ENCODE data around the gene ASIC1.

The ASIC1 gene

DNA sequence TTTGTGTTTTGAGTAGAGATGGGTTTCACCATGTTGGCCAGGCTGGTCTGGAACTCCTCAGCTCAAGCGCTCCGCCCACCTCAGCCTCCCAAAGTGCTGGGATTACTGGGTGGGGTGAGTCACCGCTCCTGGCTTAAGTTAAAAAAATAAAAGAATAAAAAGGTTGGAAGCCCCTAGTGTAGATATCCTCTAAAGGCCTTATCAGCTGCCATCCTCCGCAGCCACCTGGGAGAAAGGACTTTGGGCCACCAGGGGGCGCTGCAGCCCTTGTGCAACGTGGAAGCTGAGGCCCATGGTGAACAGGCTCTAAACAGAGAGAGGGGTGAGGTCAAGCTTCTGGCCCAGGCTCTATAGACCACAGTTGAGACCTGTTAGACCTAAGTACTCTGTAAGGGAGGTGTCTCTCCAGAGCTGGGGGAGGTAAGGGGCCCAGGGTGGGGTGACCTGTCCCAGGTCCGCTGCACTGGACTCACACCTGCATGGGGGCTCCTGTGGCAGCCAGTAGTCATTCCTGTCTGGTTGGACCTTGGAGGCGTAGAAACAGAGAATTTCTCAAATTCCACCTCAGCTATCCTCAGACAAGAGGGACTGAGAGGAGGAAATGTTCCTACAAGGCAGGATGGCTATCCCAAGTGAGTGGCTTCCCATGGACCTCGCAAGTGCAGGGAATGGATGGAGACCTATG is 18.1 kb upstream of the ASIC1 start:
- peak; percentile 89 for DNase-seq
- in situ Hi-C loops (cut with MboI; ENCODE audit: low pct_unique_long_range_greater_than_20kb, low sequenced_read_pairs), result no loop called here

DNA sequence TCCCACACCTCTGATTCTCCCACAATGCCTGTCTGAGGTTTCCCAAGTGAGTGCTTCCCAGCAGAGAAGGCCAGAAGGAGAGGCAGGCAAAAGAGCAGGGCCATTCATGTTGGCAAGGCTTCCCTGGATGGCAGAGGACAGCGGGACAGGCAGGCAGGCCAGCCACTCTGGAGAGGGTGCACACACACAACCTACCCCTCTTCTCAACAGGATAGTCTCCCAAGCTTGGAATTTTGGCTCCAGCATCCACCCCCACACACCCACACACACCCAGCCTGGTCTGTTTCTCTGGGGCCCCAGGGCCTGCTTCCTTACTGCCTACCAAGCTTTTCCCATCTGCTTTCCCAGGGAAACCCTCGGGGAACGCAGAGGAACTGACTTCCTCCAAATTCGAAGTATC is 16.7 kb upstream of the ASIC1 start:
- no peak for DNase-seq
- in situ Hi-C loops (cut with MboI; ENCODE audit: low pct_unique_long_range_greater_than_20kb, low sequenced_read_pairs), result no loop called here

DNA sequence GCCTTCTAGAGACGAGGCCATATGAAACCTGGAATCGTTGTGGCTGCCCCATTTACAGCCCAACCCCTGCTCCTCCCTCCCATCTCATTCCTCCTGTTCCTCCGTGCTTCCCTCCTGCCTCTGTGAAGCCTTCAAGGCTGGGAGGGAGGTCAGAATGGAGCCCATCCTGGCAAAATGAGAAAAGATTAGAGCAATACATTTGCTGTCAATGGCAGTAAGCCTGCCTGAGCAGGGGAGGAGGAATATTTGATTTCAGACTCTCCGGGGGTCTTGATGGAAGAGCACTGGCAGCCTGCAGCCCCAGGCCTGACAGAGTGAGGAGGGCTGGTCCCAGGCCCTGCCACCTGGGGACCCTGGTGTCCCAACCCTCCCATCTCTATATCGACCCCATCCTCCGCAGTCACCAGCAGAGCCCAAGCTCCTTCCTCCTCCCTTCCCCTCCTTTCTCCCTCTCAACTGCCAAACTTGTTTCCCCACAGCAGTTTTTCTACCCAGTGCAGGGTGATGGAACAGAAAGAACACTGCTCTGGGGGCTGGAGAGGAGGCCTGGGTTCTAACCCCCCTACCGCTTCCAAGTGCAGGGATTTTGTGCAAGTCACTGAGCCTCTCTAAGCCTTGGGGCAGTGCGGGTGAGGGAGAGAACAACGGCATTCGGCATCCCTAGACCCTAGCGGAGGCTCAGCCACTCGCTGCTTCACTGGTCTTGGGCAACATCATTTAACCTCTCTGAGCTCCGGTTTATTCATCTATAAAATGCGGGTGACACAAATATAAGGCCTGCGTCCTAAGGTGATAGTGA is 16.1 kb upstream of the ASIC1 start:
- DNase-seq, result no peak
- in situ Hi-C loops (cut with MboI; ENCODE audit: low pct_unique_long_range_greater_than_20kb, low sequenced_read_pairs), result no loop called here

DNA sequence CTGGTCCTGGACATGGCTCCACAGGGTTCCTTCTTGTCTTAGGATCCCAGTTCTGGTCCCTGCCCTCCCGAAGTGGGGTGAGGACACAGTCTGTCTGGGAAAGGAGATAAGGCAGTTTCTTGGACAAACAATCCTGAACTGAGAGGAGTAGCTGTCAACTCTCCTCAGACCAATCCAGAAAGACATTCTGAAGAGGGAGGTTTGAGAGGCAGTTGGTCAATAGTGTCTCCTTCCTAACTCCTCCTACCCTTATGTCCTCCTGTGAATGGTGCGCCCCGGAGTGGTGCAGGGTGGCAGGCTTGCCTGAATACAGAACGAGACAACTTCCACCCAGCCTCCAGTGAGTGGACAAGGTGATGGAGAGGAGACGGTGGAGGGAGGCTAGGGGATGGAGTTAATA is 15.4 kb upstream of the ASIC1 start:
- DNase-seq, result no peak
- in situ Hi-C loops (cut with MboI; ENCODE audit: low pct_unique_long_range_greater_than_20kb, low sequenced_read_pairs), result no loop called here

DNA sequence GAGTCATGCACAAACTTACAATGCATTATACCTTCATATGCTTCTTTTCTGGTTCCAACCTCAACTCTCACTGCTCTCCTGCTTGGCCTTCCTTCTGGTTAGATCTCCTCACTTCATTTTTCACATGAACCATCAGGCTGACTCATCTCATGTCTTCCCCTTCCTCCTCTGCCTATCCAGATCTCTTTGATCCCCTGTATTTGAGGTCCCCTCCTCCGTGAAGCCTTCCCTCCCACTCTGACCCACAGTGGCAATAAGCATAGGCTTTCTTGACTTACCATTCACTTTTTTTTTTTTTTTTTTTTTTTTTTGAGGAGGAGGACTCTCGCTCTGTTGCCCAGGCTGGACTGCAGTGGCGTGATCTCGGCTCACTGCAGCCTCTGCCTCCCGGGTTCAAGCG is 14.7 kb upstream of the ASIC1 start:
- no peak for DNase-seq
- in situ Hi-C loops (cut with MboI; ENCODE audit: low pct_unique_long_range_greater_than_20kb, low sequenced_read_pairs), result no loop called here

DNA sequence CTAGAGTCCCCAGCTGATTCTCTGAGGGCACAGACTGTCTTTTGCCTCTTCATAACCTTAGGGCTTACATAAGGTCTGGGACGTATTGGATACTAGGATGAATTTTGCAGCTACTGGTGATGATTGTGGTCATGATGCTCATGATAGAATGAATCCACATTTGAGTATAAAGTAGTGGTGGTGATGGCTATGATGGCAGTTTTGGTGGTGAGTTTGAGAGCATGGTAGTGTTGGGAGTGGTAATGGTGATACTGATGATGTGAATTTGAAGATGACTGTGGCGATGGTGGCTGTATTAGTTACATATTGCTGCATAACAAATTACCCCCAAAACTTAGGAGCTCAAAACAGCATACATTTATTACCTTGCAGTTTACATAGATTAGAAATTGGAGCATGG is 14.1 kb upstream of the ASIC1 start:
- in situ Hi-C loops (cut with MboI; ENCODE audit: low pct_unique_long_range_greater_than_20kb, low sequenced_read_pairs), result no loop called here
- DNase-seq, result no peak

DNA sequence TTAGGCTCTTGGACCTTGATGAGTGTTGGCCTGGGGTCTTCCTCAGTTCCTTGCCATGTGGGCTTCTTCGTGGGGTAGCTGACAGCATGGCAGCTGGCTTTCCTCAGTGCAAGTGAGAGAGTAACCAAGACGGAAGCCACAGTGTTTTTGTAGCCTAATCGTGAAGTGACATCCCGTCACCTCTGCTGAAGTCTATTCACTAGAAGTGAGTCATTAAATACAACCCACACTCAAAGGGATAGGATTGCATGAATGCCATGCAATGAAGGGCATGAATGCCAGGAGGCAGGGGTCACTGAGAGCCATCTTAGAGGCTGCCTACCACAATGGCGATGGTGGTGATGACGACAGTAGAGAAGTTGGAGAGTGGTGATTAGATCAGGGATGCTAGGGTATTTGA is 13.5 kb upstream of the ASIC1 start:
- no peak for DNase-seq
- in situ Hi-C loops (cut with MboI; ENCODE audit: low pct_unique_long_range_greater_than_20kb, low sequenced_read_pairs), result no loop called here

DNA sequence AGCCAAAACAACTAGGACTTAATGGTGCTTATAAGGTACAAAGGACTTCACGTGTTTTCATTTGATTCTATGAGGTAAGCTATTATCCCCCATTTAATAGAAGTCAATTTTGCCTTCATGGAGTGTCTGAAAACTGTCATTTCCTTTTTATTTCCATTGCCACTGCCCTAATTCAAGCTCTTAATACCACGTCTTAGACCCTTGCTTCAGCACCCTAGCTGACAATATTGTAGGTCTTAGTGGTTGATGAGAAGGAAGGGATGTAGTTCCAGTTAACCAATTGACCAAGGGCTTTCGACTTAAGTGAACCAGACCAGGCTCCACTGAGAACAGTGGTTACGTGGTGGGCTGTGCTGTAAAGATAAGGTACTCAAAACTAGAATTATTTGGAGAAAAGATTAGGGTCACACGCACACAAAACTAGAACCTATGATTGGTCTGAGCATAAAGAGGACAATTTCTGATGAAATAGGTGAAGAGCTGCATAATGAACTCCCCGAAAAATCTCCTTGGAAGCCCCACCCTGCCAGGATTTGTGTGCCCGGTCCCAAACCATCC is 9.6 kb upstream of the ASIC1 start:
- in situ Hi-C loops (cut with MboI; ENCODE audit: low pct_unique_long_range_greater_than_20kb, low sequenced_read_pairs), result no loop called here
- no peak for DNase-seq

DNA sequence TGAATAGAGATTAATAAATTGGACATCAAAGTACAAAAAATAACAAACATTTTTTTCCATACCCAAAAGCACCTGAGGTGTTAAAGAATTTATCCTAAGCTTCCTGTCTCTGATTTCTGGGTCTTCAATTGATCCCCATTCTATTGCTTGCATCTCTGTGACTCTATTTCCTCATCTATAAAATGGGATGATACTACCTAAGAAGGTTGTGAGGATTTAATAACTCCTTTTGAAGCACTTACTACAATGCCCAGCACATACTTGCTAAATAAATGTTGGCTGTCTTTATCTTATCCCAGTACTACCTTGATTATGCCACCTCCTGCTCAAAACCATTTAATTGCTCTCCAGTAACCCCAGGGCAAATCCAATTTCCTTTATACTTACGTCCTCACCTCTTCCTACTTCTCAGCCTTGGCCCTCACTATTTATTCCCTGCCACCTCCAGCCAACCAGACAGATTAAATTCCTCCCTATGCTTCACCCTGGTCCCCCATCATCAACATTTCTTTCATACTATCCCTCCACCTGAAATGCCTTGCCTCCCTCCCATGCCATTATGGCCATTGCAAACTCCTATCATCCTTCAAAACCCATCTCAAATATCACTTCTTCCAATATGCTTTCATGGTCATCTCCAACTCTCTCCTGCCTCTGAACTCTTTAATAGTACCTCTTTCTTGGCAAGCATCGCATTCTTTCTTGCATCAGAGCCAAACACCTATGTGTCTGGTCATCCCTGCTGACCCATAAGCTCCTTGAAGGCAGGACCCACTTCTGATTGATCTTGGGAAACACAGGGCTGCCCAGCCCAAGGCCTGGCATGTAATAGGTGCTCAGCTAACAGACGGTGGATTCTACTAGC is 7.9 kb upstream of the ASIC1 start:
- in situ Hi-C loops (cut with MboI; ENCODE audit: low pct_unique_long_range_greater_than_20kb, low sequenced_read_pairs), result no loop called here
- no peak for DNase-seq

DNA sequence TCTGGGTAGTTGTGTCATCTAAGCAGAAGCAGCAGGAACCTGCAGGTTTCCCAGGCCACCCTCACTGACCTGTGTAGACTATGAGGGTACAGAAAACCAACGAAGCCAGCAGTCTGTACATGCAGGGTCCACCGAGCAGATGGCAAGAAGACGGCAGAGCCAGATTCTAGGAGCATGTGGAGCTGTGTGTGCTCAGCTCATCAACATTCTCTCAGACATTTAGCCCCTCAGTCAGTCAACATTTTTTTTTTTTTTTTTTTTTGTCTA is 7.3 kb upstream of the ASIC1 start:
- DNase-seq, result no peak
- in situ Hi-C loops (cut with MboI; ENCODE audit: low pct_unique_long_range_greater_than_20kb, low sequenced_read_pairs), result no loop called here

DNA sequence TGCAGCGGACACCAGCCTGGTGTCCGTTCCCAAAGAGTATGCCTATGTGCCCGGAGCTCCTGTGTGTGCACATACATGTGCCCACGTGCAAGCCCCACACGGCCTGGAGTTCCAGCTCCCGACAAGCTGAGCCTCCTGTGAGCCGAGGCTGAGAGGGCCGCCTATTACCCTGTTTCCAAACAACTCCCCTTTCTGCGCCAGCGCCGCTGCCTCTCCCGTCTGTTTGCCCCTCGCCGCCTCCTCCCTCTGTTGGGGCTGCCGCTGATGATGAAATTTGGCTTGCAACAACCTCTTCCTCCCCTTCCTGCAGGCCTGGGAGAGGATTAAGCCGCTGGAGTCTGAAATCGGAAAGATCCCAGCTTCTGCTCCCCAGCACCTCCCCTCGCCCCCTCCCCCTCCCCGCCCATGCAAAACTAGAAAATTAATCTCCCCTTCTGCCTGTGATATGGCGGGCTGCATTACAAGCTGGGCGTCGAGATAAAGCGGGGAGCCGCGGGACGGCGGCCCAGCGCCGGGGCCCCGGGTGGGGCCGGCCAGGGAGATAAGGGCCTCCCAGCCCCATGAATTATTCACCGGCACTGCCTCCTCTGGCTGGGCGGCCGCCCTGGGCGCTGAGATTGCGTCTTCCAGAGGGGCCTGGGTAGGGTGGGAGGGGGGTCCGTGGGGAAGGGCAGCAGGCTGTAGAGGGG is 6.8 kb upstream of the ASIC1 start:
- in situ Hi-C loops (cut with MboI; ENCODE audit: low pct_unique_long_range_greater_than_20kb, low sequenced_read_pairs), result no loop called here

DNA sequence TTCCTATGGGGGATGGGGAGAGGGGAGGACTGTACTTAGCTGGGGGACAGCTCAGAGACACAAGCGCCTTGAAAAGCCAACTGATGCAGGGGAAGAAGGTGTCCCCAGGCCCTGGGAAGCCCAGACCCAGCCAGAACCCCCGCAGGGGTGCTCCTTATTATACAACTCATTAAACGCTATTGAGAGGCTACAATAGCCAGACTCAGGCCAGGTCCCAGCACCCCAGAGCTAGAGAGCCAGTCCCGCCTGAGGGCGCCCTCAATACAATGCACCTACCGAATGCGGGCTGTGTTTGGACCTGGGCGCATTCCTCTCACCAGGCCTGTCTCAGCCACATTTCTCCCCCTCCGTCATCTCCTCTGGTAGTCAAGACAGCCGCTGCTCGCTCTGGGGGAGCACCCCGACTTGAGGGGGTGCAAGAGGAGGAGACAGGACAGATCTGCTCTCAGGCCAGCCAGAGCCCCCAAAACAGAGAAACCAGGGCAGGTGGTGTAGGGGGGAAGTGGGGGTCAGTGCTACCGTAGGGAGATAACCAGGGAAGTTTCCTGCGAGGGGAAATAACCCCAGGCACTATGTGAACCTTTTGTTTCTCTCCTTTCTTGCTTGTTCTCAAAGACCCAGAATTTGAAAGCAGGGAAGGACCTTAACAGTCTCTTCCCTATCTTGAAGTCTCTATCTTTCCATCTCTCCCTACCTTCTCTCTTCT is 6.1 kb upstream of the ASIC1 start:
- no peak for DNase-seq

More for the DNA sequence above, 6.8 kb upstream of the ASIC1 start:
- DNase-seq, result peak; percentile 87

DNA sequence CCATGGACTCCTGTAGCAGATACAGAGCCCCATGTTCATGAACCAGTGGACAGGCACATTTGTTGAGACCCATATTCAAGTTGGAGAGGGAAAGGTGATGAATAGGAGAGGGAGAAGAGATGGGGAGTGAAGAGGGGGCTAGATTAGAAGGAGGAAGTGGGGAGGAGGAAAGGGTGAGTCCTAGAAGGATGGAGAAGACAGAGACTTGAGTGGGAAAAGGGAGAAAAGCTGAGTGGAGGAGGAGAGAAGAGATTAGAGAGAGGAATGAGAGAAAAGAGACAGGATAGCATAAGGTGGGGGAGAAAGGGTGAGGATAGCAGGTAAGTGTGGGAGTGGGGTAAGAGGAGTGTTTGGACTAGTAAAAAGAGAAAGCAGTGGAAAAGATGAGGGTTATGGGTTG is 4.9 kb upstream of the ASIC1 start:
- in situ Hi-C loops (cut with MboI; ENCODE audit: low pct_unique_long_range_greater_than_20kb, low sequenced_read_pairs), result no loop called here
- DNase-seq, result no peak

More for the DNA sequence above, 6.1 kb upstream of the ASIC1 start:
- in situ Hi-C loops (cut with MboI; ENCODE audit: low pct_unique_long_range_greater_than_20kb, low sequenced_read_pairs), result no loop called here

DNA sequence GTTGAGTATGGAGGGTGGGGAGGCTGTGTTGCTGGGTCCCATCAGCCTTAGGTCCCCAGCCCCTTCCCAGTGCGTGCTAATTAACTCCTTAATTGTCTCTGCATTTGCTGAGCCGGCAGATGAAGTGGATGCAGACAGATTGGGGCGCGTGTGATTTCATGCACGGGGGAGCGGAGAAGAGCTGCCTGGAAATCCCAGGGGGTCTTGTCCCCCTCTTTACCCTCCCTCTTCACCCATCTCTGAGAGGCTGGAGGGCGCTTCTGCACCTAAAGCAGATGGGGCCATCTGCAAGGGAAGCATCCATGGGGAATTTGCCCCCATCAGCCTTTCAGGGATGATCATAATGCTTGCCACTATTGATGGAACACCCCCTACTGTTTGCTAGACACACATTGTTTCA is 4.4 kb upstream of the ASIC1 start:
- DNase-seq, result no peak
- in situ Hi-C loops (cut with MboI; ENCODE audit: low pct_unique_long_range_greater_than_20kb, low sequenced_read_pairs), result no loop called here

DNA sequence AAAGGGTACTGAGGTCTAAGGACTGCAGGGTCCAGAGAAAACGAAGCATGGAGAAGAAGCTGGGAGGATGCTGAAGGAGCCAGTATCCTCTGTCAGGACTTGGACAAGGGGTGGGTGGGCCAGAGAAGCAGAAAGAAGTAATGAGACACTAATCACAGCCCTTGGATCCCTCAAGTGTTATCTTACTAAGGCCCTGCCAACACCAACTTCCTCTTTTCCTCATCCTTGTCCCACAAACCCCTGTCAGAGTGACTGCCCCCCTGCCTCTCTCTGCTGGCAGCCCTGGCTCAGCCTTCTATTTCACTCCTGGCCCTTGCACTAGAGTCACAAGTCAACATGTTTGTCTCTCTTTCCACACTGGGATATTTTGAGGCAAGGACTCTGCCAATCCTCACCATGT is 3.8 kb upstream of the ASIC1 start:
- in situ Hi-C loops (cut with MboI; ENCODE audit: low pct_unique_long_range_greater_than_20kb, low sequenced_read_pairs), result no loop called here
- DNase-seq, result peak; percentile 83

DNA sequence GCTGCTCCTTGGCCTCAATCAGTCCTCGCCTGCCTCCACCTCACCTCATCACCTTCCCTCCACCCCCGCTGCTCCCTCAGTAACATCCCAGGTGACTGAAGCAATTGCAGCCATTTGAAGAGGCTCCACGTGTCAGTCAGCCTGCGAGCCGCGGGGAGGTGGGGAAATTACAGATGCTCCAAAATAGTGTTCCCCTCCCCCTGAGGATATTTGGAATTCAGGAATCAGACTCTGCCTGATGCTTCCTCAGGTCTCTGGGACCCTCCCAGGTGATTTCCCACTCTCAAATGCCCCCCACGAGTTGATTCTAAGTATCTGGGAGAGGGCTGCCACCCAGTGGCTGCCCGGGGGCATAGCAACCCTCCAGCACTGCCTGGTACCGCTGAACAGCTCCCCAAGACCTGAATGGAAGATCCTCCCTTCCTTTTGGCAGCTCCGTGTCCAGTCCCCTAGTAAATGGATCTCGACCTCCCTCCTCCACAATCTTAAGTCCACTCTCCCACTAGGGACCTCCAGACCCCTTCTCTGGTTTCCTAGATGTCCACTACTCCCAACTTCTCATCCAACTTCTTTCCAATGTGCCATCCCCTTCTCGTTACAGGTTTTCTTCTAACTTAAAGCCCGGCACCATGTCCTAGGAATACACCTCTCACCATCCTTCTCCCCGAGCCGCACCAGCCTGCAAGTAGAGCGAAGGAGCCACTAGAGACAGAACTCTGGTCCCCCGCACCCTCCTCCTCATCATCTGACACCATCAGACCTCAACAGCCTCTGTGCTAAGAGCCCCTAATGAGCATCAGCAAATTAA is 1.4 kb upstream of the ASIC1 start:
- peak; percentile 79 for DNase-seq
- in situ Hi-C loops (cut with MboI; ENCODE audit: low pct_unique_long_range_greater_than_20kb, low sequenced_read_pairs), result no loop called here

DNA sequence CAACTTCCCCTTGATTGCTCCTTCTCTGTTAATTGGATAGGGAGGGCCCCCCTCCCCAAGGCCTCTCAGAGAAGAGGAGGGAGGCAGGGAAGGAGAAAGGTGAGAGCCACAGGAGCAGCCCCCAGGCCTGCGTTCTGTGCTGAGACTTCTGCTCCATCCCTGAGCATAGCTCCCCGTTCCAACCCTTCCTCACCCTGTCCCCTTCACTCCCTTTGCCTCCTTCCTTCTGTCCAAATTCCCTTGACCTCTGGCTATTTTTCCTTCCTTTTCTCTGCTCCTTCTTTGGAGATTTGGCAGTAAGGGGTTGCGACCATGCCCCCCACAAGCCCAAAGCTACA is 788 bp upstream of the ASIC1 start:
- no peak for DNase-seq
- in situ Hi-C loops (cut with MboI; ENCODE audit: low pct_unique_long_range_greater_than_20kb, low sequenced_read_pairs), result no loop called here
